ENCODE data around the gene SLC66A3.
"Not testable (repeated sequence)": the region's sequence is repeated elsewhere in the genome, so short reads cannot be mapped to it uniquely, and the experiment has no call there.

Gene SLC66A3

DNA sequence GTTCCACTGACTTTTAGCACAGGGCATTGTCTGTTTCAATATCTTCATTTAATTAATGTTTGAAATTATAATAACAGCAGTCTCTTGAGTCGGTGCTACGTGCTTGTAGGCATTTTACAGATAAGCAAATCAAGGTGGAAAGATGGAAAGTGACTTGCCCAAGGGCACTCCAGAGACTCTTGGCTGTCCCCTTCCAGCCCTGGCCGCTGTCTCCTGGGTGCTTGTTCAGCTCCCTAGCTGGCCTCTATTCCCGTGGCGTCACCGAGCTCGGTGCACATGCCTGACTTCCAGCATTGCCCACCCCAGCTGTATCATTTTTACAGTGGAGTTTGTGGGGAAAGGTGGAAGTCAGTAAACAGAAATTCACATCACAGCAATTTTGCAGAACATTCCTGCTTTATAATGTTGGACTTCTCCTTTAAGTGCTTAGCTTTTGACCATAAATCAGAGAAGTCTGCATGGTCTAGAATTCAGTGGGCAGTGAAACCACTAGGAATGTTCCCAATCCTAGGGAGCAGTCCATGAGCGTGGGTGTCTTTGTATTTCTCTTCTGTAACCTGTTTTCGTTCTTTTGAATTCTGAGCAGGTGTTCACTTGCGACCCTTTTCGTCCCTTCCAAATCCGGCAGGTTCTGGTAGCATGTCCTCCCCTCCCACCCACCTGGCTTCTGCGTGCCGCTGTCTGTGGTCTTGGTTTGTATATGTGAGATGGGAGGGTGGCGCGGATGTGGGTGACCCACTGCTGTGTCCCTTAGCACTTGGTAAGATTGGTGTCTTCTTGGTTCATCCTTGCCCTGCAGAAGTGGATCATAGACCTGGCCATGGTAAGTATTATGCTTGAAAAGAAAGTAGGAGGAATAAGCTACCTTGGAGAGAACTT is 8.4 kb downstream of the SLC66A3 start:
- DNase-seq (ENCODE audit: low read depth in 2 of 2): no peak

- not testable (repeated sequence) for DNase-seq (ENCODE audit: low read depth in 2 of 2)
Measured at GRCh38 chr2:11165046-11165445, 9.8 kb downstream of the SLC66A3 start.

DNA sequence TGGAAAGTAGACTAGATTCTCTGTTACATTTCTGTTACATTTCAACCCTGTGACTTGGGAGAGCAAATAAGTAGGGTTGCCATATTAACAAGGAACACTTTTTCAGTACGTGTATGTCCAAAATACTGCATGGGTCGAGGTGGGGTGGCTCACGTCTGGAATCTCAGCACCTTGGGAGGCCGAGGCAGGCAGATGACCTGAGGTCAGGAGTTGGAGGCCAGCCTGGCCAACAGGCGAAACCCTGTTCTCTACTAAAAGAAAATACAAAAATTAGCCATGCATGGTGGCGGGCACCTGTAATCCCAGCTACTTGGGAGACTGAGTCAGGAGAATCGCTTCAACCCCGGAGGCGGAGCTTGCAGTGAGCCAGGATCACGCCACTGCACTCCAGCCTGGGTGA is 11.2 kb downstream of the SLC66A3 start:
- no peak for DNase-seq (ENCODE audit: low read depth in 2 of 2)

DNA sequence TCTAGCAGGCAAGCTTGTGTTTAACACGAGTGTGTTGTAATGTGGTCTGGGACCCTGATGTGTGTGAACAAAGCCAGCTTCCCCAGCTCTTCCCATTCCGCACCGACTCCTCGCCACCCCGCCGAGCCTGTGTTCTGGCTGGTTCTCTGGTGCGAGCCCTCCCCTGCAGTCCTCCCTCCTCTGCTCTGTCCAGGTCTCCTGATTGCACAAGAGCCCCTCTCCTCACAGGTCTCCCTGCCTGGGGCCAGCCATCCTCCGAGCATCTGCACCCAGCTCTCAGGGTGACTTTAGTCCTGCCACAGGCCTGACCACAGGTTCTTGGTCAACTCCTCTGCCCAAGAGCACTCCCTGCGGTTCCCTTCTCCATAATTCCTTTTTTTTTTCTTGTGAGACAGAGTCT is 13.2 kb downstream of the SLC66A3 start:
- DNase-seq (ENCODE audit: low read depth in 2 of 2): no peak

DNA sequence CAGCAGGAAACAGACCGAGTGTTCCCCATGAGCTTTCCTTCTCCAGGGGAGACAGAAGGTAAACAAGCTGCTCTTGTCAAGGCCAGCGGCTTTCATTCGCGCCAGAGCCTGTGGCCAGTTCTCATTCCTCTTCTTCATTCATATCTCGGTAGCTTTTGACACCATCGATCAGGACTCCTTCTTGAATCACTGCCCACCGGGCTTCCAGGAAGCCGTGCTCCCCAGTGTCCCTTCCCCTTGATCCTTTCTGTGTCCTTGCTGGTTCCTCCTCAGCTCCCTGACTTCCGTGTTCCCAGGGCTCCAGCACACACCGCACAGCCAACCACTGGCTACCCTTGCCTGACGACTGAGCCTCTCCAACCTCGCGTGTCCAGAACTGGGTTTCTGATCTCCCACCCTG is 14.1 kb downstream of the SLC66A3 start:
- DNase-seq (ENCODE audit: low read depth in 2 of 2): no peak

GRCh38 chr2:11174222-11174621 is 19.0 kb downstream of the SLC66A3 start:
- no peak for DNase-seq (ENCODE audit: low read depth in 2 of 2)

DNA sequence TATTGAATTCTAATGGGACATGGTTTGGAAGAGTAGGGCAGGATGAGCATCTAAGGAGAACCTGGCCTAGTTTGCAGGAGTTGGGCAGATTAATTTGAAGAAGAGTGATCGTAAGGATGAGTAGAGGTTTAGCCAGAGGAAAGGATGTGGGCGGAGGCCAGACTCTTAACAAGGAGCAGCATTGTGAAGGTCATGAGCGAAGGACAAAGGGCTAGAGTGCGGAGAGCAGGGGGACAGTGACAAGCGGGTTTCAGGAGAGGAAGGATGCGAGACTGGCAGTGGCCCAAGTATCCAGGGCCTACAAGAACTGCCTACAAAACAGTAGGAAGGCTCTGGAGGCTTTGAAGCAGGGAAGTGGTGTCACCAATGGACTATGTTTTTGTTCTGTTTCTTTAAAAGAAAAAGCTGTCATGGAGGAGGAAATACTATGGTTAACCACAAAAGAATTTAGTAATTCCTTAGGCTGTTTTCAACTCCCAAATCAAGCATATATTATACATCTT is 20.1 kb downstream of the SLC66A3 start:
- no peak for DNase-seq (ENCODE audit: low read depth in 2 of 2)

DNA sequence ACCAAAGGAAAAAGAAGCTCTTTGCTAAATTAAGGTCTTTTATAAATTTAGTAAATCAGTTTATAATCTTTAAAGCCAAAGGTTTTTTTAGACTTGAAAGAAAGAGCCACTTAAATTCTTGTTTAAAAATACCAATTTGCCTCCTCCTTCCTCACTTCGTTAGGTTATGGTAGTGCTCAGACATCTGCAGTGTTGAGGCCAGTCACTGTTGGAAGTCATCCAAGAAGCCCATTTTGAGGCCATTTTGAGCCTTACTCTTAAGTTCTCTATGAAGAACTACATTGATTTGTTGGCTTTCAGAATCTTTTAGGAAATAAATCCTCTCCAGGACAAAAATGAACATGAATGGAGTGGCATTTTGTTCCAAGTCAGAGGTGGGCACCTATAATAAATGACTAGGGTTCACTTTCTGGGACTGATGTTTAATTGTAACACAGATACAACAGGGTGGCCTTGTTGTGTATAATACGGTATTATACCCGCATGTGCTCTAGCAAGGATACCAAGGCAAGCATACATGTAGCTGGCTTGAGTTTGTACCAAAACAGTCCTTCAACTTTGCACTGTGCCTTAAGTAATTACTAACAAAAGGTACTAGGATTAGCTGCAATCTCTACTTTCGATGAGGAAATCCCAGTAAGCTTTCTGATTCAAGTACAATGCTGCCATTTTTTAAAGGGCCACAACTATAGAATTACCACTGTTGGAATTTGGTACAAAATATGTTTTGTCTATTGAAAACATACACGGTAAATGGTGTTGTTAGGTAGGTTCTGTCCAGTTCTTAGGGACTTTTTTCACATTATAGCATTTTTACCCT is 22.8 kb downstream of the SLC66A3 start:
- DNase-seq (ENCODE audit: low read depth in 2 of 2): no peak

DNA sequence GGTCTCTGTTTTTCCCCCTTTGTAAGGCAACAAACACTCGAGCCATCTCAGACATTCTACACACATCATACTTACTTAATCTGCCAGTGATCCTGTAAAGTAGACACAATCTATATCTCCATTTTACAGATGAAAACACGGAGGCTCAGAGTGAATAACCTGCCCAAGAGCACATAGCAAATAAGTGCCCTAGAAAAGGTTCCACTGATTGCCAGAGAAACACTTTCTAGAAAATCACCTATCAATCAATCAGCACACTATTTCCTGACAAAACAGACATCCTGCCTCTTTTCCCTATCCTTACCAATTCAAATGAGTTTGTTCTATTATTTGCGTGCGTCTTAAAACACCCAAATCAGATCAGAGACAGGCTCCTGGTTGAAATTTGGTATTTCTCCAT is 23.9 kb downstream of the SLC66A3 start:
- no peak for DNase-seq (ENCODE audit: low read depth in 2 of 2)

DNA sequence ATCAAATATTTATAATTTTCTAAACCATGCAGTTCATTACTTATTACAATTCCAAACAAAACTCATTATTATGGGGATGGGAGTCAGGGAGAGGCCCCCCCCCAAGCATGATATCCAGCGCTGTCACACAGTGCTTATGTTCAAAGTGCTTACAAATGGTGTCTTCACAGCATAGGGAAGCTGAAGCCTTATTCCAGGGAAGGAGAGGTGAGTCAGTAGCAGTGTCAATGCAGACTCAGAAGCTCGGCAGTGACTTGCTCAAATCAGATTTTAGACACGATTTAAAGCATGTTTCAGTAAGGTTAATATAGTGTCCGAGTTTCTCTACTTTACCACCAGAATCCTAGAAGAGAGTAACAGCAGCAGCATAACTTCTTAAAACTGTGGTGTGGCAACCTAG is 24.6 kb downstream of the SLC66A3 start:
- DNase-seq (ENCODE audit: low read depth in 2 of 2): no peak

DNA sequence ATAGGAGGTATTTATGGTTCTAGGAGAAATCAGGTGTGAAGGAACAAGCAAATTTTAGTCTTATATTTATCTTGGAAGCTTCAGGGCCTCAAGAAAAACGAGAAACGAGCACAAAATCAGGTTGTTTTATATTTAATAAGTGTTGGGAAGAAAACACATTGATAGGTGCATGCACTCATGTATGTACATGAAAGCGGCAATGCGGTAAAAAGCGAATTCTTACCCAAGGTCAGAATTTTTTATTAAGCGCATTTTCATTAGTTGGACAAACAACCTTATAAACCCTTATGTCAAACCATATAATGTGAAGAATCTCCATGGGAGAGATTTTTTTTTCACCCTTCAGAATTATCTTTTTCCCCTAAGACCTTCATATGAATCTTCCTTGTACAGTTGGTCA is 25.4 kb downstream of the SLC66A3 start:
- no peak for DNase-seq (ENCODE audit: low read depth in 2 of 2)

GRCh38 chr2:11182951-11183350 is 27.7 kb downstream of the SLC66A3 start:
- no peak for DNase-seq (ENCODE audit: low read depth in 2 of 2)

DNA sequence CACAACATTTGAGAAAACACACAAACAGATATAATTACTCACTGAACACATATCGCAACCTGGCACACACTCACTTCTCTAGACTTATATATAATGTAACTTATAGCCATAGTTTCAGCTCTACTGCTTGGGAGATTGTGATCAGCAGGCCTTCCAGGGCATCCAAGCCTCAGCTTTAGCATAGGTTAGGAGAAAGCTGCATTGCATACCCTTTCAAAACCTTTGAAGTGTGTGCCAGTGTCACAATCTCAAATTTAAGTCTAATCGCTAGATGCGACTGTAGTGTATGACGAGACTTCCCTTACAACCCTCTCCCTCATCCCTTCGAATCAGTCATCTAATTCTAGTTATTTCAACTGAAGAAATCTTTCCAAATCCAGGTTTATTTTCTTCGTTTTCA is 30.9 kb downstream of the SLC66A3 start:
- DNase-seq (ENCODE audit: low read depth in 2 of 2): no peak

DNA sequence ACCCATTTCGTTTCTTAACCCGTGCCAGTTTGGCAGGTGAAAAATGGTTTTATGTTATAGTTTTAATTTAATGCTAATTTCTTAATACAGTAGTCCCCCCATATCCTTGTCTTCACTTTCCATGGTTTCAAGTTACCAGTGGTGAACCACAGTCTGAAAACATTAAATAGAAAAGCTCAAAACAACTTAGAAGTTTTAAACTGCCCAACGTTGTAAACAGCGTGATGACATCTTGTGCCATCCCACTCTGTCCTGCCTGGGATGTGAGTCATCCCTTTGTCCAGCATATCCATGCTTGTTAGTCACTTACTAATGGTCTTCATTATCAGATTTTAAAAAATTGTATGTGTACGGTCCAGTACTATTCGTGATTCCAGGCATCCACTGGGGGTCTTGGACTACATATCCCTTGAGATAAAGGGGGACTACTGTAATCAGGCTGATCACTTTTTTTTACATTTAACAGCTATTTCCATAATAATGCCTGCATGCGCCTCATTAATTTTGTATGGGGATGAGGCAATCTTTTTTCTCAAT is 31.9 kb downstream of the SLC66A3 start:
- DNase-seq (ENCODE audit: low read depth in 2 of 2): no peak

DNA sequence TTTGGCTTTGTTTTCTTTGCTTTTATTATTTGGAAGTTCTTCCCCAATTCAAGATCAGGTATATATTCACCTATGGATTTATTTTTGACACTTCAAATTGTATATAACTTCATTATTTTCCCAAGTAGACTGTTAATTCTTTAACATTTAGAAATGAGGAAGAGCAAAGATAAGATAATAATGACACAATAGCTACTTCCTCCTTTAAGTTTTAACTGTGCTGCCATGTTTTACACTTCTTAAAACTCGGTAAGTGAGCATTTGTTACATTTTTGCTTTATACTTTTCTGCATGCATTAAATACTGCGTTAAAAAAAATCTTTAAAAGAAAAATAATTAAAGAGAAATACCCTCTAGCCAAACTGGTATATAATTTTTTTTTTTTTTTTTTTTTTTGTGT is 32.5 kb downstream of the SLC66A3 start:
- DNase-seq (ENCODE audit: low read depth in 2 of 2): no peak

DNA sequence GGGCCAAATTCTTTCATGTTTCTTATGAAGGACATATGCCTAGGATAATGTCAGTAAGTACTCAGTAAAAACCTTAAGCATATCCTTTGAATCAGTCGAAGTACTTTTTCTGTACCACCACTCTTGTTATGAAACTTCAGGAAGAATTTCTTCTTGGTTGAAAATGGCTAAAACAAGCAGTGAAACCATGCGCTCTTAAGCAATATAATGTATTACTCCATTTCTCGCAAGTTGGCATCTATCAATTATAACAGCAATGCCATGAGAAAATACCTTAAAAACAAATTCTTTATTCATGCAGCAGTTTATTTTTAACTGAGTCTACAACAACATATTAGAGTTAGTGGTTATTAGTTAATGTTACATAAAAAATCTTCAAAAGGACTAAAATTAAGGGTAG is 41.0 kb downstream of the SLC66A3 start:
- no peak for DNase-seq (ENCODE audit: low read depth in 2 of 2)

GRCh38 chr2:11200651-11201050 is 45.4 kb downstream of the SLC66A3 start:
- DNase-seq (ENCODE audit: low read depth in 2 of 2): no peak

- no peak for DNase-seq (ENCODE audit: low read depth in 2 of 2)
Measured at GRCh38 chr2:11201969-11202368, 46.7 kb downstream of the SLC66A3 start.

DNA sequence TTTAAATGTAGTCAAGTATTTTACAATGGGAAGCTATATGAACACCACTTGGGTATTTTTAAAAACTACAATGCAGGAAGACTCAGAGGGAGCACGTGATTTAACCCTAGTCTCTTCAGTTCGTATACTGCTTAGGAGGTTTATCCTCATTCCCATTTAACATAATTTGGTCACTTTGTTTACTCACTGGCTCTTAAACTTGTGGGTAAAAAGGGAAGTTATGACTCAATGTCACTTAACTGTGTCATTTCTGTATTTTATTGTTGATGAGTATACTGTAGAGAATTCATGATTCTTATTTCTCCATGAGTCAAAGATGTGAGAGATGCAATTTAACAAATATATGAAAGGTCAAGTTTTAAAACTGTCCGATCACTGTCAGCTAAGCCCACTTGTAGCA is 48.2 kb downstream of the SLC66A3 start:
- no peak for DNase-seq (ENCODE audit: low read depth in 2 of 2)

- DNase-seq (ENCODE audit: low read depth in 2 of 2): no peak
Measured at GRCh38 chr2:11208083-11208482, 52.8 kb downstream of the SLC66A3 start.

- DNase-seq (ENCODE audit: low read depth in 2 of 2): no peak
Measured at GRCh38 chr2:11212645-11213044, 57.4 kb downstream of the SLC66A3 start.

DNA sequence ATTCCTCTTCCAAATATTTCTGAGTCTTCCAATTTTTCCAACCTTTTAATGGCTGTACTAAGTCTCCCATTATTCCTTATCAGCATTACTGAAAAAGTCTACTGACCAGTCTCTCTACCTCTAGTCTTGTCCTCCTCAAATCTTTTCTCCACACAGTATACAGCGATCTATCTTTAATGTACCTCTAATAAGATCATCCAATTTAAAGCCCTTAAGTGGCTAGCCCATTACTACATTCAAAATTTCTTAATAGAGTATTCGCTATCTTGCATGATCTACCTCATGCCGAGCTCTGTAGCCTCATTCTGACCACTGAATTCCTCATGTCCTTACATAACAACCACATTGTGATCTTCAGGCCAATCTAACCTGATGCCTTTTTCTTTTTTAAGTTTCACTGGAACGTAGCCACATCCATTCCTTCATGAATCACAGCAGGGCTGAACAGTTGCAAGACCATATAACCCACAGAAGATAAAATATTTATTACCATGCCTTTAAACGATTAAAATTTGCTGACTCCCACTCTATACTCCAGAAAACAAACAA is 57.9 kb downstream of the SLC66A3 start:
- no peak for DNase-seq (ENCODE audit: low read depth in 2 of 2)
